DMS114 treated with DMSO at 0.1 percent for 48 hours (cell line): ENCODE results near the gene ZNF284.
"Not testable (repeated sequence)": the region's sequence is repeated elsewhere in the genome, so short reads cannot be mapped to it uniquely, and the experiment has no call there.

Experiments
- DNase-seq: peaks from one replicate; lab custom pipeline; 2025; ENCODE audit not compliant: unreplicated experiment; lab: John Stamatoyannopoulos, UW

Gene ZNF284

DNA sequence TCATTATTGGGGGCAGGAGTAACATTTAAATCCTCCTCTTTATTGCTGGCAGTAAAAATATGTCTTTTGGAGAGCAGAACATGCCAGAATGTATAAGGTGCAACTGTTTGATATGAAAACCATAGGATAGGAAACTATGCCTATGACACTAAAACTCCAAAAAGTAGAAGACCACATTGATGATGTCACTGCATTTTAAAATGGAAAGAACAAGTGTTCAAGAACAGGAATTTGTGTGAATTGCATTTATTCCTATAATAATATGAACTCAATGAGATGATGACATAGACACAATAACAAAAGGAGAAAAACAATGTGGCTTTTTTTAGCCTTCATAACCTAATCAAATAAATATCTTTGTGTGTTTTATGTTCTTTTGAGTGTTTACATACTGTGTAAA lies 37.5 kb downstream of the ZNF284 start:
- DNase-seq = no peak

- DNase-seq = peak; percentile 76
Observed at GRCh38 chr19:44111910-44112463, 40.0 kb downstream of the ZNF284 start.

- no peak for DNase-seq
Observed at GRCh38 chr19:44112802-44113137, 40.8 kb downstream of the ZNF284 start.

GRCh38 chr19:44113138-44113783 lies 41.3 kb downstream of the ZNF284 start, which contains the start of gene ZNF225:
Gene ZNF225 (plus strand): TSS chr19:44113399. CDS start chr19:44115828, 2,429 bp downstream.
- DNase-seq = peak; percentile 95

GRCh38 chr19:44113784-44114390 lies 41.9 kb downstream of the ZNF284 start:
- no peak for DNase-seq

GRCh38 chr19:44121162-44121561 lies 49.2 kb downstream of the ZNF284 start:
- DNase-seq = not testable (repeated sequence)

- DNase-seq = no peak
Observed at GRCh38 chr19:44131955-44132354, 60.0 kb downstream of the ZNF284 start.
